Measurements from ENCODE around the gene CDKL1. TPM values are rescaled to one million over a fixed set of nuclear protein-coding genes. Genes with fewer than 3 reads are reported as not detected.

The CDKL1 gene
- total RNA-seq = 8.2 TPM

GRCh38 chr14:50396631-50397389 lies at the start of gene CDKL1:
Gene CDKL1, minus strand, starts transcription at chr14:50396881. Its CDS starts 1,013 bp downstream, at chr14:50395868.
- peak; percentile 89 for ATAC-seq

- ATAC-seq = no peak
Measured at GRCh38 chr14:50434528-50434927, 37.8 kb upstream of the CDKL1 start.

GRCh38 chr14:50432131-50432530 lies 35.5 kb upstream of the CDKL1 start:
- ATAC-seq = no peak

- no peak for ATAC-seq
Measured at GRCh38 chr14:50425816-50426215, 29.1 kb upstream of the CDKL1 start.

GRCh38 chr14:50425105-50425504 lies 28.4 kb upstream of the CDKL1 start:
- ATAC-seq = no peak

- no peak for ATAC-seq
Measured at GRCh38 chr14:50423529-50423928, 26.8 kb upstream of the CDKL1 start.

- ATAC-seq = no peak
Measured at GRCh38 chr14:50421499-50421898, 24.8 kb upstream of the CDKL1 start.

- no peak for ATAC-seq
Measured at GRCh38 chr14:50417853-50418252, 21.2 kb upstream of the CDKL1 start.

GRCh38 chr14:50410921-50411320 lies 14.2 kb upstream of the CDKL1 start:
- ATAC-seq = no peak

- ATAC-seq = no peak
Measured at GRCh38 chr14:50410071-50410470, 13.4 kb upstream of the CDKL1 start.

GRCh38 chr14:50407111-50407812 lies 10.6 kb upstream of the CDKL1 start:
- ATAC-seq = no peak

- ATAC-seq = no peak
Measured at GRCh38 chr14:50403419-50403818, 6.7 kb upstream of the CDKL1 start.

GRCh38 chr14:50402965-50403364 lies 6.3 kb upstream of the CDKL1 start:
- peak; percentile 48 for ATAC-seq

- ATAC-seq = no peak
Measured at GRCh38 chr14:50400461-50400860, 3.8 kb upstream of the CDKL1 start.

- ATAC-seq = no peak
Measured at GRCh38 chr14:50399251-50400032, 2.8 kb upstream of the CDKL1 start.

- no peak for ATAC-seq
Measured at GRCh38 chr14:50398189-50398580, 1.5 kb upstream of the CDKL1 start.

GRCh38 chr14:50397390-50398188 lies 908 bp upstream of the CDKL1 start:
- peak; percentile 30 for ATAC-seq

GRCh38 chr14:50395448-50395847 lies 1.2 kb downstream of the CDKL1 start:
- no peak for ATAC-seq

- ATAC-seq = no peak
Measured at GRCh38 chr14:50394713-50395112, 2.0 kb downstream of the CDKL1 start.

- no peak for ATAC-seq
Measured at GRCh38 chr14:50389668-50390441, 6.8 kb downstream of the CDKL1 start.

GRCh38 chr14:50388256-50388931 lies 8.3 kb downstream of the CDKL1 start:
- peak; percentile 75 for ATAC-seq

Data from esophagus mucosa (tissue), 1 donor.